Measurements from ENCODE around the gene KPNB1. TPM values are rescaled to one million over a fixed set of nuclear protein-coding genes. Genes with fewer than 3 reads are reported as not detected.

KPNB1 gene
- total RNA-seq, 2 donors from 2014 or later = 73.4 to 137 TPM

DNA sequence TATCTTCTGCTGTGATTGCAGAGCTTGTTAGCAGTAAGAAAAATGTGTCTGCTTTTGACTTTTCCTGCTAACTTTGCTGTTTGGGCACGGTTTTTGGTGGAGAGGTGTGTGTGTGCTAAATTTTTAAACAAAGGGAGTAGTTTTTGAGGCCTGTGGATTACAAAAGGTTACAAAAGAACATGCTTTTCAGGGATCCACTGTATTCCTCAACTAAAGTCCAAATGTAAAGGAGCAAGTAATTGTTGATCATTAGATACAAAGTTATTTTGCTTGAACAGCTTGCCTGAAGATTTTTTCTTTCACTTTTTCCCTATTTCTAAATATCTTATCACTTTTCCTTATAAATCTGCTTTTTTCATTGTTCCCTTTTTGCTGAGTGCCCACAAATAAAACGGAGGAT lies 2.0 kb downstream of the KPNB1 start:
- Histone ChIP-seq H3K9me3 (no peaks in the 10 kb centered on the region), H3K27ac (no peak overlapping the region), H3K36me3 (replicated peaks in 1 of 2; ENCODE audit: insufficient read depth in 1 of 2, low read depth in 2 of 2) (peaks cover 0 to 7% of the 10 kb centered on the region in 2 donors), H3K4me1 (peaks cover 48% of the 10 kb centered on the region), H3K4me3 (no peak overlapping the region), H3K27me3 (no peaks in the 10 kb centered on the region)
- TF ChIP-seq POLR2A (IDR thresholded peaks at IDR 0.05) = no peak
- TF ChIP-seq, protein P1, sequence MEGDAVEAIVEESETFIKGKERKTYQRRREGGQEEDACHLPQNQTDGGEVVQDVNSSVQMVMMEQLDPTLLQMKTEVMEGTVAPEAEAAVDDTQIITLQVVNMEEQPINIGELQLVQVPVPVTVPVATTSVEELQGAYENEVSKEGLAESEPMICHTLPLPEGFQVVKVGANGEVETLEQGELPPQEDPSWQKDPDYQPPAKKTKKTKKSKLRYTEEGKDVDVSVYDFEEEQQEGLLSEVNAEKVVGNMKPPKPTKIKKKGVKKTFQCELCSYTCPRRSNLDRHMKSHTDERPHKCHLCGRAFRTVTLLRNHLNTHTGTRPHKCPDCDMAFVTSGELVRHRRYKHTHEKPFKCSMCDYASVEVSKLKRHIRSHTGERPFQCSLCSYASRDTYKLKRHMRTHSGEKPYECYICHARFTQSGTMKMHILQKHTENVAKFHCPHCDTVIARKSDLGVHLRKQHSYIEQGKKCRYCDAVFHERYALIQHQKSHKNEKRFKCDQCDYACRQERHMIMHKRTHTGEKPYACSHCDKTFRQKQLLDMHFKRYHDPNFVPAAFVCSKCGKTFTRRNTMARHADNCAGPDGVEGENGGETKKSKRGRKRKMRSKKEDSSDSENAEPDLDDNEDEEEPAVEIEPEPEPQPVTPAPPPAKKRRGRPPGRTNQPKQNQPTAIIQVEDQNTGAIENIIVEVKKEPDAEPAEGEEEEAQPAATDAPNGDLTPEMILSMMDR (IDR thresholded peaks at IDR 0.05) = no peak
- ATAC-seq (no peak), DNase-seq (no peak)
- intact Hi-C loops (cut with DNase I) = loop anchor here (10.0 kb wide), 1 partner anchor 153 kb away; no protein-coding TSS in a partner anchor
- WGBS, 2 donors = 43 to 59% methylated on average over 2 of the region's 2 CpGs

DNA sequence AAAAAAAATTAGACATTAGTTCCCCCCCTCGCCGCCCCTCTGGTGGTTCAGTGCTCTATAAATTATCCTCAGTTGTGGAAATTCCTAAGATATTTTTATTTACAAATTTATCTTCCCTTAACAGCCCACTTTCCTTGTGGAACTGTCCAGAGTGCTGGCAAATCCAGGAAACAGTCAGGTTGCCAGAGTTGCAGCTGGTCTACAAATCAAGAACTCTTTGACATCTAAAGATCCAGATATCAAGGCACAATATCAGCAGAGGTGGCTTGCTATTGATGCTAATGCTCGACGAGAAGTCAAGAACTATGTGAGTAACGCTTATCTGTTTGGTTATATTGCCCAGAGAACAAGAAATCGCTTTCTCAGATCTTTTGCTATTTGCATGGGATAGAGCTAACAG lies 2.9 kb downstream of the KPNB1 start:
- peaks cover 48% of the 10 kb centered on the region for H3K4me1 ChIP-seq
- intact Hi-C loops (cut with DNase I) = loop anchor here (10.0 kb wide), 1 partner anchor 152 kb away; no protein-coding TSS in a partner anchor
- peaks cover 0 to 16% of the 10 kb centered on the region in 2 donors for H3K36me3 ChIP-seq (replicated peaks in 1 of 2; ENCODE audit: insufficient read depth in 1 of 2, low read depth in 2 of 2)
- WGBS, 2 donors = 74 to 88% methylated on average over 6 of the region's 6 CpGs
- no peaks in the 10 kb centered on the region for H3K27me3 ChIP-seq
- TF ChIP-seq, protein P1 (IDR thresholded peaks at IDR 0.05) = no peak
- no peak for TF ChIP-seq POLR2A (IDR thresholded peaks at IDR 0.05)
- H3K4me3 ChIP-seq = no peak overlapping the region
- DNase-seq (no peak), ATAC-seq (no peak)
- no peaks in the 10 kb centered on the region for H3K9me3 ChIP-seq
- H3K27ac ChIP-seq = no peak overlapping the region

DNA sequence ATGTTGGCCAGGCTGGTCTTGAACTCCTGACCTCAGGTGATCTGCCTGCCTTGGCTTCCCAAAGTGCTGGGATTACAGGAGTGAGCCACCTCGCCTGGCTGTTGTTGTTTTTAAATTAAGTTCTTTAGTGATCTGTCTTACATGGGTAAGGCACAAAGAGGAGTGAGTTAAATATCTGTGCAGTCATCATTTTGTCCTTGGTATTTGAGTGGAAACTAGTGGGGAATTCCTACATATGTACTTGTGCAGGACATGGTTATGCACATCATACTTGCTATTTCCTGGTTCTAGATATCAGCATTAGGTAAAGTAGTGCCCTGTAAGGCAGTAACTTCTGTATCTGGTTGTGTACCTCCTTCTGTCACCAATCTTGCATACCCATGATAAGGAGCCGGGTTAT lies 3.7 kb downstream of the KPNB1 start:
- H3K27me3 ChIP-seq = no peaks in the 10 kb centered on the region
- DNase-seq = no peak
- H3K9me3 ChIP-seq = no peaks in the 10 kb centered on the region
- H3K4me3 ChIP-seq = no peak overlapping the region
- TF ChIP-seq, protein P1 (IDR thresholded peaks at IDR 0.05) = no peak
- TF ChIP-seq POLR2A (IDR thresholded peaks at IDR 0.05) = no peak
- H3K27ac ChIP-seq = no peak overlapping the region
- 26 to 86% methylated on average over 2 of the region's 2 CpGs for WGBS, 2 donors
- intact Hi-C loops (cut with DNase I) = loop anchor here (10.0 kb wide), 1 partner anchor 151 kb away; no protein-coding TSS in a partner anchor
- H3K36me3 ChIP-seq (replicated peaks in 1 of 2; ENCODE audit: insufficient read depth in 1 of 2, low read depth in 2 of 2) = peaks cover 8 to 25% of the 10 kb centered on the region in 2 donors
- ATAC-seq = no peak
- peaks cover 43% of the 10 kb centered on the region for H3K4me1 ChIP-seq

GRCh38 chr17:47654991-47655390 lies 5.3 kb downstream of the KPNB1 start:
- TF ChIP-seq POLR2A (IDR thresholded peaks at IDR 0.05) = no peak
- TF ChIP-seq, protein P1 (IDR thresholded peaks at IDR 0.05) = no peak
- H3K36me3 ChIP-seq (replicated peaks in 1 of 2; ENCODE audit: insufficient read depth in 1 of 2, low read depth in 2 of 2) = peaks cover 12 to 31% of the 10 kb centered on the region in 2 donors
- intact Hi-C loops (cut with DNase I) = loop anchor here (10.0 kb wide), 1 partner anchor 150 kb away; no protein-coding TSS in a partner anchor
- WGBS, 2 donors = 10 to 45% methylated on average over 6 of the region's 6 CpGs
- no peak overlapping the region for H3K27ac ChIP-seq
- no peak for ATAC-seq
- no peaks in the 10 kb centered on the region for H3K9me3 ChIP-seq
- peaks cover 37% of the 10 kb centered on the region for H3K4me1 ChIP-seq
- peak in 3 of 4 donors; percentile 19 to 31 (median 24) for DNase-seq
- no peaks in the 10 kb centered on the region for H3K27me3 ChIP-seq
- H3K4me3 ChIP-seq = no peak overlapping the region

DNA sequence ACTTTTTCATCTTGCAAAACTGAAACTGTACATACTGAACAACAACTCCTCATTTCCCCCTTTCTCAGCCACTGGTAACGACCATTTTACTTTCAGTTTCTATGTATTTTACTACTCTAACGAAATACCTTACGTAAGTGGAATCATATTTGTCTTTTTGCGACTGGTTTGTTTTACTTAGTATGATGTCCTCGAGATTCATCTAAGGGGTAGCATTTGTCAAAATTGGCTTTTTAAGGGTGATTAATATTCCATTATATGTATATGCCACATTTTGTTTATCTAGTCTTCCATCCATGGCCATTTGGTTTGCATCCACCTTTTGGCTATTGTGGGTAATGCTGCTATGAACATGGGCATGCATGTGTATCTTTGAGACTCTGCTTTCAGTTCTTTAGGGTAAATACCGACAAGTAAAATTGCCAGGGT lies 10.4 kb downstream of the KPNB1 start:
- DNase-seq (no peak), ATAC-seq (no peak)
- Histone ChIP-seq H3K4me3 (no peak overlapping the region), H3K4me1 (peaks cover 8% of the 10 kb centered on the region), H3K27me3 (no peaks in the 10 kb centered on the region), H3K27ac (peak overlapping the region in 1 of 4 donors; percentile 23), H3K36me3 (replicated peaks in 1 of 2; ENCODE audit: insufficient read depth in 1 of 2, low read depth in 2 of 2) (peaks cover 12 to 57% of the 10 kb centered on the region in 2 donors), H3K9me3 (no peaks in the 10 kb centered on the region)
- intact Hi-C loops (cut with DNase I) = no loop called here
- WGBS, 2 donors = 70 to 86% methylated on average over 6 of the region's 6 CpGs
- no peak for TF ChIP-seq POLR2A (IDR thresholded peaks at IDR 0.05)
- TF ChIP-seq, protein P1 (IDR thresholded peaks at IDR 0.05) = no peak
